GM12874 (cell line): ENCODE measurements around the gene SMIM10L2A.

ENCODE experiments used
- CTCF ChIP-seq: IDR thresholded peaks from 2 replicates; pipeline ENCODE4 v1.5.1; 2011; ENCODE audit warnings: low read depth, mild to moderate bottlenecking, control low read depth, low read length, moderate library complexity; ENCODE audit not compliant: insufficient read depth

The SMIM10L2A gene

GRCh38 chrX:135421932-135422809 is at the start of gene SMIM10L2A:
Gene SMIM10L2A, plus strand, starts transcription at chrX:135421944. Its CDS starts 188 bp downstream, at chrX:135422132.
- no peak for TF ChIP-seq CTCF

- no peak for TF ChIP-seq CTCF
Observed at GRCh38 chrX:135373357-135373756, 48.4 kb upstream of the SMIM10L2A start.

GRCh38 chrX:135382260-135382659 is 39.5 kb upstream of the SMIM10L2A start:
- TF ChIP-seq CTCF: no peak

DNA sequence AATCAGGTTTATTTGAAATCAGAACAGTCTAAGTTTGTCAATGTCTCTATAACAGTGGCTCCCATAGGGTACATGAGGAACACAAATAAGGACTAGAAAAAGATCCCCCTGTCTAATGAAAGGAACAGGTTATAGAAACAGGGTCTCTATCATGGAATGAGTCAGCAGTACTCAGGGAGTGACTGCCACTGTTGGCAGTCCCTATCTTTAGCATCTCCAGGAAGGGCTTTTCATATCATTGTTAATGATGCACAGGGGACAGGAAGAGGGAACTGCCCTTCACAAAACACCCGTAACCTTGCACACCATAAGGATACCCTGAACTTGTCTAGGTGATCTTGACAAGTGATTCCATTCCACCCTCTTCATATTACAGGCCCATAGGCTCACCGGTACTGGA is 38.5 kb upstream of the SMIM10L2A start:
- TF ChIP-seq CTCF: no peak

- no peak for TF ChIP-seq CTCF
Observed at GRCh38 chrX:135384161-135384836, 37.4 kb upstream of the SMIM10L2A start.

DNA sequence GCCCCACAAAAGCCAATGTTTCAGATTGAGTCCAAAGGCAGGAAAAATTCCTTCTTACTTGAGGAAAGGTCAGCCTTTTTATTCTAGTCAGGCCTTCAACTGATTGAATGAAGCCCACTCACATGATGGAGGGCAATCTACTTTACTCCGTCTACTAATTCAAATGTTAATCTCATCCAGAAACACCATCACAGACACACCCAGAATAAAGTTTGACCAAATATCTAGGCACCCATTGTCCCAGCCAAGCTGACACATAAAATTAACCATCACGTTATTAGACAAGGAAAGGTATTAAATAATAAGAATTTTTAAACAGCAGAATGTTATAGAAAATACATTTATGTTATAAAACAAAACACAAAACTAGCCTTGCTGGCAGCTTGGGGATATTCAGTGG is 32.9 kb upstream of the SMIM10L2A start:
- TF ChIP-seq CTCF: no peak

GRCh38 chrX:135389243-135389642 is 32.5 kb upstream of the SMIM10L2A start:
- TF ChIP-seq CTCF: no peak
